Measurements from ENCODE around the gene LRP8. TPM values are rescaled to one million over a fixed set of nuclear protein-coding genes. Genes with fewer than 3 reads are reported as not detected.

Gene LRP8
- total and polyA plus RNA-seq, 2 donors (not counting 3 experiments of a cell fraction or from before 2014, with no cell fraction given), result 40.9 to 62.2 TPM

DNA sequence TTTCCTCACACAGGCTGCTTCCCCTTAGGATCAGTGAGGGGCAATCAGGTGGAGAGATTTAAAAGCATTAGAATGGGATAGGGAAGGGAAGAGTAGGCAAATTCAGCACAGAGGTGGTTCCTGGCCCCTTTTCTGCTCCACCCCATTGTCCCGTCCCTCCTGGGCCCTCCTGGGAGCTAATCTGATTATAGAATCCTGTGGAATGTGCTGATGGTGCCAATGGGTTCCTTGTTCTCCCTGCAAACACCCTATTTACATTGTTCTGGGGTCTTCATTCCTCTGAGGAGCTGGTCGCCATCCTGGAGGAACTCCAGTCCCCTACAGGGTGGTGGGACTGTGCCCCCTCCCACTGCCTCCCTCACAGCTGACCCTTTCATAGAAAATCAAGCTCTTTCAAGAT is 34.4 kb upstream of the LRP8 start:
- Histone ChIP-seq H3K4me3 (replicated peaks in 1 of 3; ENCODE audit: insufficient read depth in 1 of 3, low read depth in 1 of 3, low read length in 3 of 3) (no peak overlapping the region), H3K27ac (ENCODE audit: insufficient read depth, low read depth, low read length) (no peak overlapping the region), H3K9me1 (replicated peaks; ENCODE audit: control insufficient read depth, extremely low read depth, insufficient read depth, low read length) (no peaks in the 10 kb centered on the region), H3K36me3 (ENCODE audit: control insufficient read depth in 2 of 2, extremely low read depth in 1 of 2, insufficient read depth in 2 of 2, low read length in 2 of 2) (no peaks in the 10 kb centered on the region), H2AFZ (ENCODE audit: low read depth, low read length) (no peak overlapping the region), H3K4me2 (ENCODE audit: insufficient read depth, low read length) (no peak overlapping the region), H4K20me1 (replicated peaks; ENCODE audit: control insufficient read depth, extremely low read depth, insufficient read depth, low read length) (no peaks in the 10 kb centered on the region), H3K9me3 (replicated peaks; ENCODE audit: control insufficient read depth, insufficient read depth, low read length) (no peaks in the 10 kb centered on the region), H3K79me2 (ENCODE audit: control insufficient read depth, insufficient read depth, low read length) (no peaks in the 10 kb centered on the region), H3K4me1 (ENCODE audit: control insufficient read depth, extremely low read depth, insufficient read depth, low read length) (no peaks in the 10 kb centered on the region), H3K27me3 (ENCODE audit: control insufficient read depth in 2 of 2, insufficient read depth in 2 of 2, low read length in 2 of 2) (peaks cover 0 to 15% of the 10 kb centered on the region in 2 experiments), H3K9ac (replicated peaks; ENCODE audit: extremely low read depth, insufficient read depth, low read length) (no peak overlapping the region)
- DNase-seq (ENCODE audit: low read depth, low spot score) (no peak), FAIRE-seq (no peak)
- dilution Hi-C loops (cut with MboI; ENCODE audit: extremely low pct_ligation_motif_present, low sequenced_read_pairs) (no loop called here), intact Hi-C loops (cut with micrococcal nuclease) (no loop called here)
- TF ChIP-seq POLR2AphosphoS5 (IDR thresholded peaks at IDR 0.05; ENCODE audit: insufficient read depth, low read depth, low read length) (no peak), FOS (IDR thresholded peaks at IDR 0.05; ENCODE audit: borderline replicate concordance, insufficient read depth, low read length) (no peak), MAX (IDR thresholded peaks at IDR 0.05; ENCODE audit: insufficient read depth, insufficient read length) (no peak), JUN (IDR thresholded peaks at IDR 0.05; ENCODE audit: borderline replicate concordance, insufficient read depth, insufficient read length, low read depth) (no peak), POLR2A (IDR thresholded peaks at IDR 0.05; ENCODE audit: low read depth, low read length) (no peak), EZH2 (IDR thresholded peaks at IDR 0.05; ENCODE audit: borderline replicate concordance, low read depth, low read length, severe bottlenecking) (no peak), MYC (IDR thresholded peaks at IDR 0.05; ENCODE audit: low read depth, low read length) (no peak), GATA2 (IDR thresholded peaks at IDR 0.05; ENCODE audit: insufficient read depth, insufficient read length, low read depth, low read length) (no peak)
- ChIA-PET CTCF (no interaction called here), POLR2A (no interaction called here)
- no TSS peak for BruUV-seq (replicated peaks)

DNA sequence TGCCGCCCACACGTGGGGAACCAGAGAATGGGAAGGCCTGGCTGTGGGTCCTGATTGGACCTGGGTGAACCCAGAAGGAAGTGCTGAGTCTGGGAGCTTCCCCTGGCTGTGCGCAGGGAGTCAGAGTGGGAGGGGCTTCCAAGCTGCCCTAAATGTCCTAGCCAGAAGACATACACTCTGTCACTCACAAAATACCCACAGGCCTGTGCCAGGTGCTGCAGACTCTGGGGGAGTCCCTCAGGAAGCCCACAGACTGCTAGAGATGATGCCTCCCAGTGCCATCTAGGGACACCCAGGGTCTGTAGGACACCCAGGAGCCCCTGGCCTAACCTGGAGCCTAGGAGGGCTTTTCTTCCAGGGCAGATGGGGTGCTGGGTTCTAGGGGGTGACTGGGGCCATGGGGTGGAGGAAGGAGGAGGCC is 33.7 kb upstream of the LRP8 start:
- H2AFZ ChIP-seq (ENCODE audit: low read depth, low read length), result no peak overlapping the region
- no TSS peak for BruUV-seq (replicated peaks)
- POLR2A ChIA-PET, result no interaction called here
- dilution Hi-C loops (cut with MboI; ENCODE audit: extremely low pct_ligation_motif_present, low sequenced_read_pairs), result no loop called here
- FAIRE-seq (no peak), DNase-seq (ENCODE audit: low read depth, low spot score) (no peak)
- no peak overlapping the region for H3K4me2 ChIP-seq (ENCODE audit: insufficient read depth, low read length)
- no peaks in the 10 kb centered on the region for H3K36me3 ChIP-seq (ENCODE audit: control insufficient read depth in 2 of 2, extremely low read depth in 1 of 2, insufficient read depth in 2 of 2, low read length in 2 of 2)
- H3K9me1 ChIP-seq (replicated peaks; ENCODE audit: control insufficient read depth, extremely low read depth, insufficient read depth, low read length), result no peaks in the 10 kb centered on the region
- no peaks in the 10 kb centered on the region for H3K9me3 ChIP-seq (replicated peaks; ENCODE audit: control insufficient read depth, insufficient read depth, low read length)
- no peak overlapping the region for H3K9ac ChIP-seq (replicated peaks; ENCODE audit: extremely low read depth, insufficient read depth, low read length)
- TF ChIP-seq GATA2 (IDR thresholded peaks at IDR 0.05; ENCODE audit: insufficient read depth, insufficient read length, low read depth, low read length), result no peak
- no peak for TF ChIP-seq JUN (IDR thresholded peaks at IDR 0.05; ENCODE audit: borderline replicate concordance, insufficient read depth, insufficient read length, low read depth)
- no peak for TF ChIP-seq FOS (IDR thresholded peaks at IDR 0.05; ENCODE audit: borderline replicate concordance, insufficient read depth, low read length)
- TF ChIP-seq MYC (IDR thresholded peaks at IDR 0.05; ENCODE audit: low read depth, low read length), result no peak
- no peak overlapping the region for H3K27ac ChIP-seq (ENCODE audit: insufficient read depth, low read depth, low read length)
- H3K79me2 ChIP-seq (ENCODE audit: control insufficient read depth, insufficient read depth, low read length), result no peaks in the 10 kb centered on the region
- intact Hi-C loops (cut with micrococcal nuclease), result no loop called here
- H3K27me3 ChIP-seq (ENCODE audit: control insufficient read depth in 2 of 2, insufficient read depth in 2 of 2, low read length in 2 of 2), result peaks cover 0 to 15% of the 10 kb centered on the region in 2 experiments
- no peaks in the 10 kb centered on the region for H4K20me1 ChIP-seq (replicated peaks; ENCODE audit: control insufficient read depth, extremely low read depth, insufficient read depth, low read length)
- H3K4me1 ChIP-seq (ENCODE audit: control insufficient read depth, extremely low read depth, insufficient read depth, low read length), result no peaks in the 10 kb centered on the region
- CTCF ChIA-PET, result no interaction called here
- H3K4me3 ChIP-seq (replicated peaks in 1 of 3; ENCODE audit: insufficient read depth in 1 of 3, low read depth in 1 of 3, low read length in 3 of 3), result no peak overlapping the region
